Stimulated activated naive CD8-positive, alpha-beta T cell treated with anti-CD3 and anti-CD28 coated beads, Interleukin-15, Interleukin-2, amounts not matched to agents 100 U/mL and 50 U/mL, for 24 hours (primary cell): ENCODE data around the gene PPFIBP1.

Experiments used
- ATAC-seq: fragments of 150-1000 bp; cut with Tn5 transposase; one replicate; pipeline ENCODE4 v1.10.0; 2021
- DNase-seq: peaks from one replicate; pipeline ENCODE4 v3.0.0; 2021

The PPFIBP1 gene

GRCh38 chr12:27513155-27513824 lies 10.7 kb upstream of the PPFIBP1 start:
- ATAC-seq: no peak
- DNase-seq: no peak

GRCh38 chr12:27515671-27516070 lies 8.3 kb upstream of the PPFIBP1 start:
- no peak for DNase-seq
- no peak for ATAC-seq

- DNase-seq (no peak), ATAC-seq (no peak)
Measured at GRCh38 chr12:27516625-27517024, 7.4 kb upstream of the PPFIBP1 start.

GRCh38 chr12:27517546-27517945 lies 6.5 kb upstream of the PPFIBP1 start:
- DNase-seq: no peak
- ATAC-seq: no peak

- ATAC-seq: no peak
- no peak for DNase-seq
Measured at GRCh38 chr12:27517961-27518665, 5.9 kb upstream of the PPFIBP1 start.

- no peak for DNase-seq
- no peak for ATAC-seq
Measured at GRCh38 chr12:27521066-27521465, 2.9 kb upstream of the PPFIBP1 start.

- DNase-seq (no peak), ATAC-seq (no peak)
Measured at GRCh38 chr12:27521981-27522380, 2.0 kb upstream of the PPFIBP1 start.

- no peak for ATAC-seq
- no peak for DNase-seq
Measured at GRCh38 chr12:27523305-27523641, 733 bp upstream of the PPFIBP1 start.

- ATAC-seq: no peak
- DNase-seq: no peak
Measured at GRCh38 chr12:27524494-27524835, 459 bp downstream of the PPFIBP1 start.

- DNase-seq (no peak), ATAC-seq (no peak)
Measured at GRCh38 chr12:27524839-27525753, 1.1 kb downstream of the PPFIBP1 start.

GRCh38 chr12:27527512-27527911 lies 3.5 kb downstream of the PPFIBP1 start:
- DNase-seq: no peak
- no peak for ATAC-seq

GRCh38 chr12:27528788-27529187 lies 4.8 kb downstream of the PPFIBP1 start:
- ATAC-seq: no peak

GRCh38 chr12:27530157-27530922 lies 6.3 kb downstream of the PPFIBP1 start:
- ATAC-seq: no peak
- DNase-seq: no peak

More at GRCh38 chr12:27528788-27529187, 4.8 kb downstream of the PPFIBP1 start:
- DNase-seq: no peak

- ATAC-seq: no peak
- DNase-seq: no peak
Measured at GRCh38 chr12:27531896-27532295, 7.9 kb downstream of the PPFIBP1 start.

GRCh38 chr12:27534060-27534764 lies 10.2 kb downstream of the PPFIBP1 start:
- peak; percentile 33 for DNase-seq
- peak; percentile 87 for ATAC-seq

- no peak for DNase-seq
- ATAC-seq: peak; percentile 77
Measured at GRCh38 chr12:27534765-27535161, 10.8 kb downstream of the PPFIBP1 start.

- DNase-seq: no peak
Measured at GRCh38 chr12:27535318-27535717, 11.3 kb downstream of the PPFIBP1 start.

GRCh38 chr12:27537855-27538675 lies 14.1 kb downstream of the PPFIBP1 start:
- no peak for DNase-seq
- no peak for ATAC-seq

More at GRCh38 chr12:27535318-27535717, 11.3 kb downstream of the PPFIBP1 start:
- no peak for ATAC-seq

GRCh38 chr12:27539191-27539631 lies 15.2 kb downstream of the PPFIBP1 start:
- no peak for ATAC-seq
- no peak for DNase-seq

- DNase-seq (no peak), ATAC-seq (no peak)
Measured at GRCh38 chr12:27541031-27541719, 17.2 kb downstream of the PPFIBP1 start.
